ENCODE measurements around the gene SCYL1. TPM values are rescaled to one million over a fixed set of nuclear protein-coding genes. Genes with fewer than 3 reads are reported as not detected.

SCYL1 gene
- total RNA-seq, 2 donors from 2014 or later = 62.9 to 67.4 TPM

GRCh38 chr11:65584723-65585171, 59.9 kb downstream of the SCYL1 start:
- peaks cover 90% of the 10 kb centered on the region for H3K27me3 Mint-ChIP-seq (ENCODE audit: insufficient read depth)
- no peak for TF ChIP-seq CTCF (conservative IDR thresholded peaks at IDR 0.05)

GRCh38 chr11:65585396-65586246, 60.7 kb downstream of the SCYL1 start:
- WGBS, 2 experiments (ENCODE audit: insufficient coverage in 1 of 2, insufficient read length in 1 of 2) = 74 to 76% methylated on average over 36 to 50 of the region's 51 CpGs
- no peaks in the 10 kb centered on the region for H3K4me1 ChIP-seq (ENCODE audit: control insufficient read depth, insufficient read depth, low read length)
- no peak for DNase-seq
- no peak for TF ChIP-seq CTCF (conservative IDR thresholded peaks at IDR 0.05)
- Mint-ChIP-seq H3K9me3 (no peaks in the 10 kb centered on the region), H3K4me1 (no peaks in the 10 kb centered on the region), H3K27me3 (ENCODE audit: insufficient read depth) (peaks cover 92% of the 10 kb centered on the region), H3K4me3 (no peak overlapping the region), H3K36me3 (ENCODE audit: low read depth) (no peaks in the 10 kb centered on the region), H3K27ac (no peak overlapping the region)
- H3K9ac ChIP-seq (ENCODE audit: extremely low read depth, low read length, poor library complexity, severe bottlenecking) = no peak overlapping the region
- H3K4me3 ChIP-seq (ENCODE audit: low read length) = no peak overlapping the region
- no peak overlapping the region for H3K27ac ChIP-seq (ENCODE audit: low read depth, low read length)
- no peaks in the 10 kb centered on the region for H3K9me3 ChIP-seq (ENCODE audit: control insufficient read depth, low read length)
- no peaks in the 10 kb centered on the region for H3K36me3 ChIP-seq (ENCODE audit: control insufficient read depth, insufficient read depth, low read length)
- peaks cover 57% of the 10 kb centered on the region for H3K27me3 ChIP-seq (ENCODE audit: control insufficient read depth, insufficient read depth, low read length, poor library complexity, severe bottlenecking)

More at GRCh38 chr11:65584723-65585171, 59.9 kb downstream of the SCYL1 start:
- Histone ChIP-seq H3K4me1 (ENCODE audit: control insufficient read depth, insufficient read depth, low read length) (no peaks in the 10 kb centered on the region), H3K4me3 (ENCODE audit: low read length) (no peak overlapping the region), H3K9me3 (ENCODE audit: control insufficient read depth, low read length) (no peaks in the 10 kb centered on the region), H3K27ac (ENCODE audit: low read depth, low read length) (no peak overlapping the region), H3K27me3 (ENCODE audit: control insufficient read depth, insufficient read depth, low read length, poor library complexity, severe bottlenecking) (peaks cover 50% of the 10 kb centered on the region), H3K36me3 (ENCODE audit: control insufficient read depth, insufficient read depth, low read length) (no peaks in the 10 kb centered on the region), H3K9ac (ENCODE audit: extremely low read depth, low read length, poor library complexity, severe bottlenecking) (no peak overlapping the region)
- Mint-ChIP-seq H3K27ac (no peak overlapping the region), H3K4me1 (no peaks in the 10 kb centered on the region), H3K9me3 (no peaks in the 10 kb centered on the region), H3K36me3 (ENCODE audit: low read depth) (no peaks in the 10 kb centered on the region), H3K4me3 (no peak overlapping the region)
- WGBS, 2 experiments (ENCODE audit: insufficient coverage in 1 of 2, insufficient read length in 1 of 2) = 49 to 55% methylated on average over 44 to 46 of the region's 46 CpGs
- peak; percentile 66 for DNase-seq

- H3K27me3 Mint-ChIP-seq (ENCODE audit: insufficient read depth) = peaks cover 92% of the 10 kb centered on the region
- H3K27ac Mint-ChIP-seq = no peak overlapping the region
- H3K9me3 Mint-ChIP-seq = no peaks in the 10 kb centered on the region
- WGBS, 2 experiments (ENCODE audit: insufficient coverage in 1 of 2, insufficient read length in 1 of 2) = 82 to 90% methylated on average over 3 to 4 of the region's 4 CpGs
- no peaks in the 10 kb centered on the region for H3K4me1 ChIP-seq (ENCODE audit: control insufficient read depth, insufficient read depth, low read length)
- H3K4me3 Mint-ChIP-seq = no peak overlapping the region
- no peak overlapping the region for H3K27ac ChIP-seq (ENCODE audit: low read depth, low read length)
- H3K36me3 ChIP-seq (ENCODE audit: control insufficient read depth, insufficient read depth, low read length) = no peaks in the 10 kb centered on the region
- H3K4me3 ChIP-seq (ENCODE audit: low read length) = no peak overlapping the region
- no peak overlapping the region for H3K9ac ChIP-seq (ENCODE audit: extremely low read depth, low read length, poor library complexity, severe bottlenecking)
- no peak for DNase-seq
- peaks cover 63% of the 10 kb centered on the region for H3K27me3 ChIP-seq (ENCODE audit: control insufficient read depth, insufficient read depth, low read length, poor library complexity, severe bottlenecking)
- no peaks in the 10 kb centered on the region for H3K36me3 Mint-ChIP-seq (ENCODE audit: low read depth)
- no peaks in the 10 kb centered on the region for H3K9me3 ChIP-seq (ENCODE audit: control insufficient read depth, low read length)
- H3K4me1 Mint-ChIP-seq = no peaks in the 10 kb centered on the region
- TF ChIP-seq CTCF (conservative IDR thresholded peaks at IDR 0.05) = no peak
Measured at GRCh38 chr11:65586247-65586630, 61.4 kb downstream of the SCYL1 start.
